Chondrocyte (in vitro differentiated cells): Measurements from ENCODE around the gene GGACT. TPM values are rescaled to one million over a fixed set of nuclear protein-coding genes. Genes with fewer than 3 reads are reported as not detected.

Source experiments
- DNase-seq: peaks from one replicate; pipeline ENCODE4 v3.0.0; 2021; ENCODE audit warnings: mixed read lengths, low spot score
- H3K27ac Mint-ChIP-seq: one replicate; pipeline ENCODE4 v1.8.0; 2021; ENCODE audit warnings: mild to moderate bottlenecking, moderate library complexity, mixed read lengths; ENCODE audit not compliant: unreplicated experiment
- H3K27me3 Mint-ChIP-seq: 2 replicates; pipeline ENCODE4 v1.8.0; 2021; ENCODE audit warnings: low read depth, mixed read lengths
- H3K36me3 Mint-ChIP-seq: 2 replicates; pipeline ENCODE4 v1.8.0; 2021; ENCODE audit warnings: low read depth, mixed read lengths
- H3K4me1 Mint-ChIP-seq: 2 replicates; pipeline ENCODE4 v1.8.0; 2021; ENCODE audit warnings: low read depth, mild to moderate bottlenecking, mixed read lengths
- H3K4me3 Mint-ChIP-seq: one replicate; pipeline ENCODE4 v1.8.0; 2021; ENCODE audit warnings: mild to moderate bottlenecking, moderate library complexity, mixed read lengths; ENCODE audit not compliant: unreplicated experiment
- H3K9me3 Mint-ChIP-seq: 2 replicates; pipeline ENCODE4 v1.8.0; 2021; ENCODE audit warnings: low read depth, mixed read lengths
- total RNA-seq: library from RNA; stranded (reverse); gene quantifications from 3 replicates; pipeline ENCODE4 v1.2.1, GENCODE V29; 2021
- TF ChIP-seq, protein P1 (sequence below): fragments of 200-600 bp; sonication (generic); IDR thresholded peaks from 2 replicates; pipeline ENCODE4 v1.5.0; 2021; ENCODE audit warnings: antibody characterized with exemption, mild to moderate bottlenecking, moderate library complexity

Gene GGACT
- total RNA-seq, 1 donor from 2014 or later, result 11.3 TPM

DNA sequence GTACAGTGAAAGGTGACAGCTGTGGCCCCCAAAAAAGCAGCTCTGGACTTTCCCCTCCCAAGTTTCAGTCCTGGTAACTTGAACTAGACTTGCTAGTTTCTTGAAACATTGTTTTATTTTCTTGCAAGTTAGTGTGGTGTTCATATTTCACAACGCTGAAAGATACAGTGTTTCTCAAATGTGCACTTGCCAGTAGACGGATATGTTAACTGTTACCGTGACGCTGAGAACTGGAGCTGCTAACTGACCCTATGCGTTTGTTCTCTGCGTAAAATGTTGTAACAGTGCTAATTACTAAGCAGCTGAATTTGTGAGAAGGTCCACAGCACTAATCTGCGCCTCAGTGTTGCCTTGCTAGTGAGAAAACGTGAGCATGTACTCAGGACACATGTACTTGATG is 79.6 kb downstream of the GGACT start:
- no peak for DNase-seq
- H3K9me3 Mint-ChIP-seq, result no peaks in the 10 kb centered on the region
- H3K36me3 Mint-ChIP-seq, result peaks cover 1% of the 10 kb centered on the region
- H3K4me1 Mint-ChIP-seq, result peaks cover 25% of the 10 kb centered on the region
- TF ChIP-seq, protein P1, sequence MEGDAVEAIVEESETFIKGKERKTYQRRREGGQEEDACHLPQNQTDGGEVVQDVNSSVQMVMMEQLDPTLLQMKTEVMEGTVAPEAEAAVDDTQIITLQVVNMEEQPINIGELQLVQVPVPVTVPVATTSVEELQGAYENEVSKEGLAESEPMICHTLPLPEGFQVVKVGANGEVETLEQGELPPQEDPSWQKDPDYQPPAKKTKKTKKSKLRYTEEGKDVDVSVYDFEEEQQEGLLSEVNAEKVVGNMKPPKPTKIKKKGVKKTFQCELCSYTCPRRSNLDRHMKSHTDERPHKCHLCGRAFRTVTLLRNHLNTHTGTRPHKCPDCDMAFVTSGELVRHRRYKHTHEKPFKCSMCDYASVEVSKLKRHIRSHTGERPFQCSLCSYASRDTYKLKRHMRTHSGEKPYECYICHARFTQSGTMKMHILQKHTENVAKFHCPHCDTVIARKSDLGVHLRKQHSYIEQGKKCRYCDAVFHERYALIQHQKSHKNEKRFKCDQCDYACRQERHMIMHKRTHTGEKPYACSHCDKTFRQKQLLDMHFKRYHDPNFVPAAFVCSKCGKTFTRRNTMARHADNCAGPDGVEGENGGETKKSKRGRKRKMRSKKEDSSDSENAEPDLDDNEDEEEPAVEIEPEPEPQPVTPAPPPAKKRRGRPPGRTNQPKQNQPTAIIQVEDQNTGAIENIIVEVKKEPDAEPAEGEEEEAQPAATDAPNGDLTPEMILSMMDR, result no peak
- no peak overlapping the region for H3K4me3 Mint-ChIP-seq
- no peaks in the 10 kb centered on the region for H3K27me3 Mint-ChIP-seq
- H3K27ac Mint-ChIP-seq, result no peak overlapping the region

DNA sequence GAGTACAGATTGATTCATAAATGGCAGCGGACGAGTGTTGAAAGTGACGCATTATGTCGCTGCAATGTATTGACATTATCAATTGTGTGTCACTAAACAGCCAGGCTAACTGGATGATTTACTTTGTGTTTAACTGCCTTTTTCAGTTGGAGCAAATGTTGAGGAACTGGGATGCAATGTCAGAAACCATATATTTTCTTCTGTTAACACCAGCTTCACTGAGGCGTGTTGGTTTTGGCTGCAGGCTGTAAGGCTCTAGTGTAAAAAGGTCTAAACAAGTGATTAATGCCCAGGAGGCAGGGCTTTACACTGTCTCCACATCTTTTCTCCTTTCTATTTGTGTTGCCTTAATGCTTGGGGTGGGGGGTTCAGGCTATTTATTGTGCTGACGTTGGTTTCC is 80.1 kb downstream of the GGACT start:
- no peak for DNase-seq
- no peak overlapping the region for H3K27ac Mint-ChIP-seq
- no peak overlapping the region for H3K4me3 Mint-ChIP-seq
- no peaks in the 10 kb centered on the region for H3K27me3 Mint-ChIP-seq
- H3K36me3 Mint-ChIP-seq, result peaks cover 1% of the 10 kb centered on the region
- H3K4me1 Mint-ChIP-seq, result peaks cover 20% of the 10 kb centered on the region
- TF ChIP-seq, protein P1, result no peak
- no peaks in the 10 kb centered on the region for H3K9me3 Mint-ChIP-seq

DNA sequence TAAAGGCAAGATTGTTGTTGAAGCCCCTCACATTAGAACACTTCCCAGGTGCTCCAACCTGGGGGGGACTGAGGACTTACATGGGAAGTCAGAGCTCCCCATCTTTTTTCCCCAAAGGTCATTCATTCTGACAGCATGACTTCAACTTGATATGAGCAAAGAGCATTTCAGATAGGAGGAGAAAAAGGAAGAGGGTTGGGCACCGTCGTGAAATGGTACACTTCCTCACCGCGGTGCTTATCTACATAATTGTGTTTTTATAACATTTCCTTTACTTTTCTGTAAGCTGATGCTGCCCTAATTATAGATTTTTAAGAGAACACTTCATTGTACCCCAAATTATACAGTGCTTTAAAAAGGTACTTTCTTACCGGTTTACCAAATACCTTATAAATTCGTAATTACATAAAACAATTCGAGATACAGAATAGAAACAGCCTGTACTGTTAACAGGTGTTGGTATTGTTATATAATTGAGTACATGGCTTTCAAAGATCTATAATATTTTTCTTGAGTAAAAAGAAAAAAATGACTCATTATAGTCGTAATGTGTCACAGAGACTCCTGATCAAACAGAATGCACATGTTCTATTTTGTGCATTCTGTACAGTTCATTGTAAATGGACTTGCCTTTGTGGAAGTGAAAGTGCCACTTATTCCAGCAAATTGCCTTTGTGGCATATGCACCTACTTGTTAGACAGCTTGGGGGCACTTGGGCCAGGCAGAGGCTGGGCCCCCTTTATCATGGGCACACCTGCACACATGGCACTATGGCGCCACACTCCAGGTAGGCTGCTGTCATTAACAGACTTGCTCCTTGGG is 81.8 kb downstream of the GGACT start:
- no peak for DNase-seq
- no peak overlapping the region for H3K27ac Mint-ChIP-seq
- TF ChIP-seq, protein P1, result no peak
- H3K9me3 Mint-ChIP-seq, result no peaks in the 10 kb centered on the region
- H3K36me3 Mint-ChIP-seq, result peaks cover 1% of the 10 kb centered on the region
- H3K4me1 Mint-ChIP-seq, result peaks cover 12% of the 10 kb centered on the region
- H3K4me3 Mint-ChIP-seq, result no peak overlapping the region
- no peaks in the 10 kb centered on the region for H3K27me3 Mint-ChIP-seq

DNA sequence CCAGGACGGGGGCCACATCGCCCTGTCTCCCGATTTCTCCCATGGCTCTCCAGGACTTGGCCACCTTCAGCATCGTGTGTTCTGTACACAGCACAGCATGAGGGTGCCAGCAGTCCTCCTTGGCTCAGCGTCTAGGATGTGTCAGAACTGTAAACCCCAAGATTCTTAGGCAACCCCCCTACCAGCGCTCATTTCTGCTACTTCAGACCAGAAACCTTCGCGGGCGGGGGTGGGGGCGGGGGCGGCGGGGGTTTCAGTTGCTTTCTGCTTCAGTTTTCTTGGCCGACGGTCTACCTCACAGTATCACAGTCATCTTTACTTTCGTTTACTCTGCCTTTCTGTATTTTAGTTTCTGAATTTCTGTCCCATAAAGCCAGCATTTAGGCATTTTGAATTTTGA is 82.4 kb downstream of the GGACT start:
- Mint-ChIP-seq H3K4me1 (peaks cover 11% of the 10 kb centered on the region), H3K27ac (no peak overlapping the region), H3K27me3 (no peaks in the 10 kb centered on the region), H3K4me3 (no peak overlapping the region), H3K9me3 (no peaks in the 10 kb centered on the region), H3K36me3 (peaks cover 1% of the 10 kb centered on the region)
- DNase-seq, result no peak
- TF ChIP-seq, protein P1, result no peak

DNA sequence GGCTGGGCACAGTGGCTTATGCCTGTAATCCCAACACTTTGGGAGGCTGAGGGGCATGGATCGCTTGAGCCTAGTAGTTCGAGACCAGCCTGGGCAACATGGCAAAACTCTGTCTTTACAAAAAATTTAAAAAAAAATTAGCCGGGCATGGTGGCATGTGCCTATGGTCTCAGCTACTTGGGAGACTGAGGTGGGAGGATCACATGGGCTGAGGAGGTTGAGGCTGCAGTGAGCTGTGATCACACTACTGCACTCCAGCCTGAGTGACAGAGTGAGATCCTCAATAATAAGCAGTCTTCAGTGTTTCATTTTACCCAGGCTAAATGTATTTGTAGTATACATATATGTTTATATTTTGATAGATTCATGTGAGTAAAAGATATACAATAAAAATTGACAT is 85.0 kb downstream of the GGACT start:
- Mint-ChIP-seq H3K36me3 (peaks cover 1% of the 10 kb centered on the region), H3K4me1 (peaks cover 10% of the 10 kb centered on the region), H3K27me3 (no peaks in the 10 kb centered on the region), H3K4me3 (no peak overlapping the region), H3K27ac (no peak overlapping the region), H3K9me3 (no peaks in the 10 kb centered on the region)
- DNase-seq, result no peak
- TF ChIP-seq, protein P1, result no peak
